H7 (cell line): ENCODE measurements around the gene PIAS1. TPM values are rescaled to one million over a fixed set of nuclear protein-coding genes. Genes with fewer than 3 reads are reported as not detected.
"Not testable (repeated sequence)": the region's sequence is repeated elsewhere in the genome, so short reads cannot be mapped to it uniquely, and the experiment has no call there.

Experiments
- DNase-seq: peaks from one replicate; pipeline ENCODE4 v3.0.0; 2012
- H3K27me3 ChIP-seq: 2 replicates; pipeline ENCODE4 v1.6.0; 2011; ENCODE audit warnings: mild to moderate bottlenecking, low read length; ENCODE audit not compliant: control insufficient read depth, insufficient read depth
- H3K36me3 ChIP-seq: replicated peaks from 2 replicates; pipeline ENCODE4 v1.5.1; 2011; ENCODE audit warnings: low read length; ENCODE audit not compliant: control insufficient read depth, insufficient read depth
- H3K4me3 ChIP-seq: 2 replicates; pipeline ENCODE4 v1.5.1; 2011; ENCODE audit warnings: low read depth, mild to moderate bottlenecking, control low read depth, low read length, moderate library complexity; ENCODE audit not compliant: insufficient read depth
- total RNA-seq: library from RNA; depleted of rRNA; stranded (reverse); fragments of >200 nt; shearing (Covaris generic); gene quantifications from 2 replicates; pipeline ENCODE4 v1.2.3, GENCODE V29; 2014; rRNA removed

PIAS1 gene
- 23.7 and 39.6 TPM in 2 replicates for total RNA-seq

DNA sequence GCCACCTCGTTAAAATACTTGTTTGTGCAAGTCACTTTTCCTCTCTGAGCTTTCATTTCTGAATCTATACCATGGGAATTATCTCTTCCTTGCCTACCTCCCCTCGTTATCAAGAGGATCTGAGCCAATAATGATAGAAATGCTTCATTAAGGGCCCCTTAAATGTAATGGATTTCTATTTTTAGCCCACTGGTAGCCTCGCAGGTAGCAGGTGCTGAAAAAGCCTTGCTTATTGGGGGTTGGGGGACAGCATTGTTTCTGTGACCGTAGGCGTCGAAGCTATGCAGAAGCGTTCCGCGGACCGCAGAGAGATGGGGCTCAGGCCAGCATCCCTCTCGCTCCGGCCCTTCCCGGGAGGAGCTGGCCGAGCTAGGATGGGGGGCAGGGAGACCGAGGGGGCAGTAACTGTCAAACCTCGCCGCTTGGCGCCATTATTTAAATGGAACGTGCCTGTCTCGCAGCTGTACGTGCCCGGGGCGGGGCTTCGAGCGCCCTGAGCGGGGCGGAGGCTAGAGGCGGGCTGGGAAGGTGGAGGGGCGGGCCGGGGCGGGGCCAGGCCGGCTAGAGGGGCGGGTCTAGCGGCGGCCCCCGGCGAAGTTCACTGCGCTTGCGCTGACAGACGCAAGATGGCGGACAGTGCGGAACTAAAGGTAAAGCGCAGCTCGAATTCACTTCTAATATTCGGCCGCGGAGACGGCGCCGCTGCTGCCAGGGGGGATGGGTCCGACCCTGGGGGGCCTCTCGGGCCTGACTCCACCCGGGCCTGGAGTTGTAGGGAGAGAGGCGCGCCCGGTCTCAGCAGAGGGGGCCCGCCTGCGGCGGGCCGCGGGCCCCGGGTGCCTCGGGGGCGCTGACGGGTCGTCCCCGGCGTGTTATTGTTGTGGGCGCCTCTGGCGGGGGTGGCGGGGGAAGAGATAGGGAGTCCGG lies at the start of gene PIAS1:
Gene PIAS1, plus strand, starts transcription at position 615 of the 927 bp plus-strand sequence. Its CDS starts 12 bp downstream, at position 627.
- Histone ChIP-seq H3K4me3 (peak within 1 kb of the TSS; percentile 85), H3K36me3 (no peaks in the 10 kb centered on the region), H3K27me3 (peaks cover 3% of the 10 kb centered on the region; the same call in 1 of the 2 replicates)
- DNase-seq, result peak; percentile 97

DNA sequence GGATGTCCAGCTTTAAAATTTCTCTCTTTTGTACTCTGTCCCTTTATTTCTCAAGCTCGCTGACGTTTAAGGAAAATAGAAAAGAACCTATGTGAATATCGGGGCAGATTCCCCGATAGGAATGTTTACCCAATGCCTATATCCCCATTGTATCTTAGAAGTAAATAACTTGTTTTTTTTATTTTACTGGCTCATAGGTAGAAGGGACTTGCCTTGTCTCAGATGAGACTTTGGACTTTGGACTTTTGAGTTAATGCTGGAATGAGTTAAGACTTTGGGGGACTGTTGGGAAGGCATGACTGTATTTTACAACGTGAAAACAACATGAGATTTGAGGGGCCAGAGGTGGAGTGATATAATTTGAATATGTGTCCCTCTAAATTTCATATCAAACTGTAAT lies 46.5 kb upstream of the PIAS1 start:
- H3K4me3 ChIP-seq, H3K36me3 ChIP-seq, H3K27me3 ChIP-seq, DNase-seq: not testable (repeated sequence)

DNA sequence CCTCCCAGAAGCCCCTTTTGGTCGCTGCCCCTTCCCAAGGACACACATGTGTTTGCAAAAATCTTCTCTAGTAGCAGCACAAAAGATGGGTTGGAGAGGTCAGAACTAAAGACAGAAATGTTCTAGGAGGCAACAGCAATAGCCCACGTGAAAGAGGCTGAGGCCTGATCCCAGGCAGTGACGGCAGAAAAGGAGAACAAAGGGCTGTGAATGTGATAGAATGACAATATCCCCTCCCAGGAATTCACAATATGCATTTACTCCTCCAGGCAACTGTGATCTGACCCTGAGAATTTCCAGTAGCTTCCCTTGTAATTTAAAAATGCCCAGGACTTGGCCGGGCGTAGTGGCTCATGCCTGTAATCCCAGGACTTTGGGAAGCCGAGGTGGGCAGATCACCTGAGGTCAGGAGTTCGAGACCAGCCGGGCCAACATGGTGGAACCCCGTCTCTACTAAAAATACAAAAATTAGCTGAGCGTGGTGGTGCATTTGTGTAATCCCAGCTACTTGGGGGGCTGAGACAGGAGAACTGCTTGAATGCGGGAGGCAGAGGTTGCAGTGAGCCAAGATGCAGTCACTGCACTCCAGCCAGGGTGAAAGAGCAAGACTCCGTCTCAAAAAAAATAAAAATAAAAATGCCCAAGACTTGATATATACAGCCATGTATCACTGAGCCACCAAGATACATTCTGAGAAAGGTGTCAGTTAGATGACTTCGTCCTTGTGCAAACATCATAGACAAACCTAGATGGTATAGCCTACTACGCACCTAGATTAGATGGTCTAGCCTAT lies 43.6 kb upstream of the PIAS1 start:
- Histone ChIP-seq H3K36me3 (no peaks in the 10 kb centered on the region), H3K4me3 (no peak overlapping the region), H3K27me3 (no peaks in the 10 kb centered on the region)
- DNase-seq, result peak; percentile 54

DNA sequence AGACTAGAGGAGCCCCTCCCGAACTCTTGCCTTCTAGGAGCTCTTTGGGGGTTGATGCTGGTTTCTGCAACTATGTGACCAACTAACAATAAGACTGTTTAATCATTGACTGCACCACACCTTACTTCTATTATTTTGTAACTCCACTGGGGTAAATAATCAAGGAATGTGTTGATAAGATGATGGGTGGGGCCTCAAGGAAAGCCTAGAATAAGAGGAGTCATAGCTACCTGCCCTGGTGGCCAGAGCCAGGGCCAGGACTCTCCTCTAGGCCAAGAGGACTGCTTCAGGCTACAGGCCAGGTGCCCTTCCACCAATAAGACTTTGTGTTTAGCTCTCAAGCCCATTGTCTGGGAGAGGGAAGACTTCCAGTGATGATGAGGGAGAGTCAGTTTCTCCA lies 41.2 kb upstream of the PIAS1 start:
- DNase-seq, result no peak
- H3K4me3 ChIP-seq, result no peak overlapping the region
- no peaks in the 10 kb centered on the region for H3K36me3 ChIP-seq
- no peaks in the 10 kb centered on the region for H3K27me3 ChIP-seq

DNA sequence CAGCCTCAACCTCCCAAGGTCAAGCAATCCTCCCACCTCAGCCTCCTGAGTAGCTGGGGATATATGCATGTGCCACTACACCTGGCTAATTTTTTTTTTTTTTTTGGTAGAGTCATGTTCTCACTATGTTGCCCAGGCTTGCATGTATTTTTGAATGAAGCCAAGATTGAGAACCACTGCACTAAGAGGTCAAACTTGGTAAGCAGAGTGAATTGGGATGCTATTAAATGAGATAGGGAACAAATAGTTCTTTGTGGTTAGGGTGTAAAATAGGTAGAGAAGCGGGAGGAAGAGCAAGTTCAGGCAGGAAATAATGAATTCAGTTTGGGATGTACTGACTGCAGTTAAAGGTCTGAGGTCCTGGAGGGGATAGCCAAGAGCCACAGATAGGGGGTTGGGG lies 39.9 kb upstream of the PIAS1 start:
- Histone ChIP-seq H3K4me3 (no peak overlapping the region), H3K27me3 (no peaks in the 10 kb centered on the region), H3K36me3 (no peaks in the 10 kb centered on the region)
- DNase-seq, result no peak

DNA sequence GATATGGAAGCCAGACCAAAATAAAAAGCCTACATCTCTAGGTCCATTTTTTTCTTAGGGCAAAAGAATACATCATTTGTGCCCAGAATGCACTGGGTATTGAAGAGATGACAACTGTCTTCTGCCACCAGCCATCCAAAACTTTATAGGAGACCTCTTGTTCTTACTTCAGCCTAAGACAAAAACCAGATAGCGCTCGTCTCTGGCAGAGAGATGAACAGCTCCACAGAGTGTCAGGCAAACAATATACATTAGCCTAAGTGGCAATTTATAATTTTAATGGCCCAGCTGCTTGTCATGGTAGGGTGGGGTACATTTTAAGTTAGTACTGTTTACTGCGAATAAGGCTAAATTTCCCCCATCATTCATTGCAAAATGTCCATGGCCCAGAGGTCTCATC lies 38.9 kb upstream of the PIAS1 start:
- H3K27me3 ChIP-seq, result no peaks in the 10 kb centered on the region
- no peaks in the 10 kb centered on the region for H3K36me3 ChIP-seq
- DNase-seq, result no peak
- no peak overlapping the region for H3K4me3 ChIP-seq

DNA sequence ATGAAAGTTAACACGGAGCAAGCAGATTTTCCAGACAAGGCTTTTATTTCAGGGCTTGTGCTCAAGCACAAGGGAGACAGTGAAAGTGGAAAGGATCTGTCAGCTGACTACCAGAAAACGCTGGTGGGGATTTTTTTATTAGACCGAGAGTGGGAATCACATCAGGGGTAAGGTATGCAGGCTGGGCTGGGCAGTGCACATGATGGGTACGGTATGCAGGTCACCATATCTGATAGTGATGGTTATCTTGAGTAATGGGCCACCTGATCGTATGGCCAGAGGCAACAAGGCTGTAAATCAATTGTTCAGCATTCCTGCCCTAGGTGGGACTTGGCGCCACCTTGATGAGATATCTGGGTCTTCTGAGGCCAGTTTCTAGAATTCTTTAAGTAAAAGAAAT lies 36.9 kb upstream of the PIAS1 start:
- Histone ChIP-seq H3K36me3 (no peaks in the 10 kb centered on the region), H3K27me3 (no peaks in the 10 kb centered on the region), H3K4me3 (no peak overlapping the region)
- no peak for DNase-seq

DNA sequence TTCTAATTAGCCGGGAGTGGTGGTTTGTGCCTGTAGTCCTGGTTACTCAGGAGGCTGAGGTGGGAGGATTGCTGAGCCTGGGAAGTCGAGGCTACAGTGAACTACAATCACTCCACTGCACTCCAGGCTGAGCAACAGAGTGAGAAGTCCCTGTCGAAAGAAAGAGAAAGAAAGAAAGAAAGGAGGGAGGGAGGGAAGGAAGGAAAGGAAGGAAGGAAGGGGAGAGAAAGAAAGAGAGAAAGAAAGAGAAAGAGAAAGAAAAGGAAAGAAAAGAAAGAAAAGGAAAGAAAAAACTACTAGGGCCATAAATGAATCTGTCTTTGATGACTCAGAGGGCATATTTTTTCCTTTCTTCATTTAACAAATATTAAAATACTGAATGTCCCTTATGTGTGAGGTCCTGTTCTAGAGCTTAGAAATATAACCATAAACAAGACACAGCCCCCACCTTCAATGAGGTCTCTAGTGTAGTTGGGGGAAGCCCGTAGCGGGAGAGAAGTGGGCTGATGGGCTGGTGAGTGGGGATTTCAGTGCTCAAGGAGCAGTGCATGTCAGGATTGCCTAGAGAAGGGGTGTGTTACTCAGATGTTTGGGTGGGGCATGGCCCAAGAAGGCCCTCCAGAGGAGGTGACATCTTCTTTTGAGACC lies 35.2 kb upstream of the PIAS1 start:
- Histone ChIP-seq H3K4me3 (no peak overlapping the region), H3K27me3 (no peaks in the 10 kb centered on the region), H3K36me3 (no peaks in the 10 kb centered on the region)
- DNase-seq, result no peak

DNA sequence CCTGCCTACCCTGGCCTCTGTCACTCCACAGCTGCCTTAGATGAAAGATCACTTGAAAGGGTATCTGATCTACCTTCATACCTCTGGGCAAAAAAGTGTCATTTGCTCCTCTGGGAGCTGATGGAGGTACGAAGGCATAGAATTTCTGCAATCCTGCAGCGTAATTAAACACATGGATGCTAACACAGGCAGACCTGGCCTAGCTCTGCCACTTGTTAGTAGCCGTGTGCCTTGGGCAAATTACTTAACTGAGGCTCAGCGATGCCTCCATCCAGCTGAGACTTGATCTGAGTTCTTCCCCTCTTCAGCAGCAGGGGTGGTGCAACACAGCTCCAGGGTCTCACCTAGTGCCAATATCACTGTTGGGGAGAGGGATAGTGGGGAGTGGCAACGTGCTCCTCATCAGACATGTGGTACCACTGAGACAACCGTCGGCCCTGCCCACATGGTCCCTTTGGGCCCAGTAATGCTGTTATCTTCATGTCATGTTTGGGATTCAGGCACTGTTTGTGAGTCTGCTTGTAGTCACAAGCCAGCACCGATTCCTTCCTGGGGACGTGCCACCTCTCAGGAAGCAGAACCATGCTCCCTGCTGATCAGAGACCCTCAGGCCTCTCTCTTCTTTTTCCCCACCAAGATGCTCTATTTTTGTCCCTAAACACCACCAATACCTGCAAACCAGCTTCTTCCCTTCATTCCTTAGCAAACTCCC lies 34.1 kb upstream of the PIAS1 start:
- Histone ChIP-seq H3K4me3 (no peak overlapping the region), H3K36me3 (no peaks in the 10 kb centered on the region), H3K27me3 (no peaks in the 10 kb centered on the region)
- DNase-seq, result no peak

DNA sequence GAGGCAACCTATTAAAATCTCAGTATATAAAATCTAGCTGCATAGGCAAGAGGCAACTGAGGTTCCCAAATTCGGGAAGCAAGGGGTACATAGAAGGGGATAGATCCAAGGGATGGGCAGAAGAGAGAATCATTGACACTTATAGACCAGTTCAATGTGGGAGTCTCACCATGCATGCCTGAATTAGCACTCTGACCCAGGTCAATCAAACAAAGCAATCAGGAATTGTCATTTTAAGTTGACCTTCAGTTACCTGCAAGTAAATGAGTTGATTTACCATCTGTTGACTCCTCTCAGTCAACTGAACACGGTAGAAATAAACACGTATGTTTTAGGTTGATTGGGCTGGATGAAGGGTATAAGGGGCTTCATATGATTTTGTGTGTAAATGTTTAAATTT lies 33.4 kb upstream of the PIAS1 start:
- Histone ChIP-seq H3K27me3 (no peaks in the 10 kb centered on the region), H3K36me3 (no peaks in the 10 kb centered on the region), H3K4me3 (no peak overlapping the region)
- no peak for DNase-seq

DNA sequence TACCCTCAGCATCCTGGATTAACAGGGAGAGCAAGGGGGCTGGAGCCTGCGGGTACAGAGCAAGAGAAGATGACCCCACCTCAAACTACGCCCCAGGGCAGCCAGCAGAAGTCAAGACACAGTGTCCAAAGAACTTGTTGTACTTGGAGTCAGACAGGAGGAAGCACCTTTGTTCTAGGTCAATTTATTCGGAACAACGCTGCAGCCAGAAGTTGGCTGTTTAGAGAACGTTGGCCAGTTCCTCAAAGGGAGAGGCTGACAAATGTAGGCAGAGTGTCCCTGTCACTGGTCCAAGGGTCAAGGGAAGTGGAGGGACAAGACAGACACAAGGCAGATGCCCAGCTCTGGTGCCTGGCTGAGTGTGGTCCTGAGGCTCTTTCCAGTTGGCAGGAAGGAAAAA lies 32.1 kb upstream of the PIAS1 start:
- DNase-seq, result no peak
- H3K36me3 ChIP-seq, result no peaks in the 10 kb centered on the region
- H3K27me3 ChIP-seq, result no peaks in the 10 kb centered on the region
- no peak overlapping the region for H3K4me3 ChIP-seq

DNA sequence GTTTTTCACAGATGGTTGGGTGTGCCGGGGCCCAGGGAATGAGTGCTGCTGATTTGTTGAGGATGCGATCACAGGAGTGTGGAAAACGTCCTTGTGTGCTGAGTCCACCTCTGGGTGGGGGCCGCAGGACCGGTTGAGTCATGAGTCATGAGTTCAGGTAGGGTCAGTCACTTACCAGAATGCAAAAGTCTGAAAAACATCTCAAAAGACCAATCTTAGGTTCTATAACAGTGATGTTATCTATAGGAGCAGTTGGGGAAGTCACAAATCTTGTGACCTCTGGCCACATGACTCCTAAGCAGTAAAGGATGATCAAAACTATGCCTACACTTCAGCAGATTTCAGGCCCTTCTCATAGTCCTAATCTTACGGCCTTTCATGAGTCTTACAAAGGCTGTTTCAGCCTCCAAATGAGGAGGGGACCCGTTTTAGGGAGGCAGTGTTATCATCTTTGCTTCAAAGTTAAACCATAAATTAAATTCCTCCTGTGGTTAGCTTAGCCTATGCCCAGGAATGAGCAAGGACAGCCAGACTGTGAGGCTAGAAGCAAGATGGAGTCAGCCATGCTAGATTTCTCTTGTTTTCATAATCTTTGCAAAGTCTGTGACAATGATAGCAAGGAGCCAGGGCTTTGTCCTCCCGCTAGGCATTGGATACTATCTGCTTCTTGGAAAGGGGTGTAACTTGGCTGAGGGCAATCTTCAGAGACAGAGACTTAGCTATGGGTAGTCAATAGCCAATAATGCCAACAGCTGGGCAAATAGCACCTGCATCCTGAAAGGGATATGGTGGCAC lies 30.6 kb upstream of the PIAS1 start:
- no peaks in the 10 kb centered on the region for H3K27me3 ChIP-seq
- DNase-seq, result no peak
- no peak overlapping the region for H3K4me3 ChIP-seq
- no peaks in the 10 kb centered on the region for H3K36me3 ChIP-seq

DNA sequence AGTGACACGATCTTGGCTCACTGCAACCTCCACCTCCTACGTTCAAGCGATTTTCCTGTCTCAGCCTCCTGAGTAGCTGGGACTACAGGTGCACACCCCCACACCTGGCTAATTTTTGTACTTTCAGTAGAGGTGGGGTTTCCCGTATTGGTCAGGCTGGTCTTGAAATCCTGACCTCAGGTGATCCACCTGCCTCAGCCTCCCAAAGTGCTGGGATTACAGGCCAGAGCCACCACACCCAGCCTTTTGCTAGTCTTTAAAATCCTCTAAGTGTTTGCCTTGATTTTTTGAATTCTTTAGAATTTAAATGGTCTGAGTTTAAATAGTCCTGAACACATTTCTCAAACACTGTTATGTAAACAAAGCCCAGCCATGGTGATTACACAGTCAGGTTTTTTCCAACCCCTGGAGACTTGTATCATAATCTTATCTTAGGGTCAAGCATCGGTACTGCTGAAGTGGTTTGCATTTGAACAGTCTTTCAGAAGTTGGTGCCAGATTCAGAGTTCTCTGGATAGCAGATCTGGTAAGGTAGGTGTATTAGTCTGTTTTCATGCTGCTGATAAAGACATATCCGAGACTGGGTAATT lies 28.2 kb upstream of the PIAS1 start:
- no peaks in the 10 kb centered on the region for H3K36me3 ChIP-seq
- DNase-seq, result no peak
- no peak overlapping the region for H3K4me3 ChIP-seq
- no peaks in the 10 kb centered on the region for H3K27me3 ChIP-seq
